Left colon (tissue), 2 donors: ENCODE measurements around the gene NOP9. TPM values are rescaled to one million over a fixed set of nuclear protein-coding genes. Genes with fewer than 3 reads are reported as not detected.
"Not testable (repeated sequence)": the region's sequence is repeated elsewhere in the genome, so short reads cannot be mapped to it uniquely, and the experiment has no call there.

Experiments
- ATAC-seq: fragments of 200-7000 bp; cut with Tn5 transposase; one replicate; pipeline ENCODE4 v1.9.1; 2020; ENCODE audit warnings: mild to moderate bottlenecking, moderate library complexity
- DNase-seq, 2 donors: peaks; one replicate each; pipeline ENCODE4 v3.0.0-alpha.2; 2020
- intact Hi-C, 2 donors: fragments of 100-400 bp; cut with DNase I in 1 of 2; cut with micrococcal nuclease in 1 of 2; formaldehyde crosslinking; loops; one replicate each; pipeline versions ENCODE4 v1.11.2 to v1.14.0; 2022; cut with DNase I, micrococcal nuclease
- total RNA-seq, 2 donors: library from RNA; stranded (reverse); fragmentation: NEBNext Ultra II Directional; extraction: Animal tissue kit (Norgen Biotek cat#: 25700); gene quantifications; one replicate each; pipeline ENCODE4 v1.2.1, GENCODE V29; 2021
- donor health status: DM: no; HTN: no; CAD: no.
- donor health status: DM: yes; HTN: yes; CAD: no.

Gene NOP9
- total RNA-seq, 2 donors from 2014 or later, result 24.4 to 26.0 TPM

DNA sequence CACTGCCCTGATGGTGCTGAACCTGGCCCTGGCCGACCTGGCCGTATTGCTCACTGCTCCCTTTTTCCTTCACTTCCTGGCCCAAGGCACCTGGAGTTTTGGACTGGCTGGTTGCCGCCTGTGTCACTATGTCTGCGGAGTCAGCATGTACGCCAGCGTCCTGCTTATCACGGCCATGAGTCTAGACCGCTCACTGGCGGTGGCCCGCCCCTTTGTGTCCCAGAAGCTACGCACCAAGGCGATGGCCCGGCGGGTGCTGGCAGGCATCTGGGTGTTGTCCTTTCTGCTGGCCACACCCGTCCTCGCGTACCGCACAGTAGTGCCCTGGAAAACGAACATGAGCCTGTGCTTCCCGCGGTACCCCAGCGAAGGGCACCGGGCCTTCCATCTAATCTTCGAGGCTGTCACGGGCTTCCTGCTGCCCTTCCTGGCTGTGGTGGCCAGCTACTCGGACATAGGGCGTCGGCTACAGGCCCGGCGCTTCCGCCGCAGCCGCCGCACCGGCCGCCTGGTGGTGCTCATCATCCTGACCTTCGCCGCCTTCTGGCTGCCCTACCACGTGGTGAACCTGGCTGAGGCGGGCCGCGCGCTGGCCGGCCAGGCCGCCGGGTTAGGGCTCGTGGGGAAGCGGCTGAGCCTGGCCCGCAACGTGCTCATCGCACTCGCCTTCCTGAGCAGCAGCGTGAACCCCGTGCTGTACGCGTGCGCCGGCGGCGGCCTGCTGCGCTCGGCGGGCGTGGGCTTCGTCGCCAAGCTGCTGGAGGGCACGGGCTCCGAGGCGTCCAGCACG, 16.4 kb downstream of the NOP9 start:
- DNase-seq (peak; percentile 68 to 78), ATAC-seq (peak; percentile 76)
- intact Hi-C loops, result no loop called here

GRCh38 chr14:24316597-24316950, 16.9 kb downstream of the NOP9 start:
- intact Hi-C loops, result no loop called here
- peak; percentile 13 for ATAC-seq
- DNase-seq, result no peak

GRCh38 chr14:24317141-24317928, 17.7 kb downstream of the NOP9 start:
- ATAC-seq (no peak), DNase-seq (no peak)
- intact Hi-C loops, result no loop called here

DNA sequence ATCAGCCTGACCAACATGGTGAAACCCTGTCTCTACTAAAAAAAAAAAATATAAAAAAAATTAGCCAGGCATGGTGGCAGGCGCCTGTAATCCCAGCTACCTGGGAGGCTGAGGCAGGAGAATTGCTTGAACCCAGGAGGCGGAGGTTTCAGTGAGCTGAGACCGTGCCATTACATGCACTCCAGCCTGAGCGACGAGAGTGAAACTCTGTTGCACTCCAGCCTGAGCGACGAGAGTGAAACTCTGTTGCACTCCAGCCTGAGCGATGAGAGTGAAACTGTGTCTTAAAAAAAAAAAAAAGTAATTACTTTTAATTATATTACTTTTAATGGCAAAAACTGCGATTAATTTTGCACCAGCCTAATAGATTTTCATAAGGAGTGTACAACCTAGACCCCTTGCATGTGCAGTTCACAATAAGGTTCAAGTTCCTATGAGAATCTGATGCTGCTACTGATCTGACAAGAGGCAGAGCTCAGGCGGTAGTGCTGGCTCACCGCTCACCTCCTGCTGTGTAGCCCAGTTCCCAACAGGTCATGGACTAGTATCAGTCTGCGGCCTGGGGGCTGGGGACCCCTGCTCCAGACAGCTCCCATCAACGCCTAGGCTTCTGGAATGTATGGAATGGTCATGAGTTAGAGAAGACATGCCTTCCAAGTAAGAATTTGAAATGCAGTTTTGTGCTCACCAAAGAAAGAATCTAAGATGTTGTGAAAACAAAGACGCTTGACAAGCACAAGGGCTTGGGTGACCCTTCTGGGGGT, 21.7 kb downstream of the NOP9 start:
- no peak for ATAC-seq
- peak in 1 of 2 donors; percentile 2 for DNase-seq
- intact Hi-C loops, result no loop called here

- no peak for DNase-seq
- ATAC-seq, result no peak
- intact Hi-C loops, result no loop called here
Observed at GRCh38 chr14:24322672-24323071, 23.0 kb downstream of the NOP9 start.

- no peak for ATAC-seq
- intact Hi-C loops, result no loop called here
- DNase-seq, result no peak
Observed at GRCh38 chr14:24323341-24323740, 23.7 kb downstream of the NOP9 start.

DNA sequence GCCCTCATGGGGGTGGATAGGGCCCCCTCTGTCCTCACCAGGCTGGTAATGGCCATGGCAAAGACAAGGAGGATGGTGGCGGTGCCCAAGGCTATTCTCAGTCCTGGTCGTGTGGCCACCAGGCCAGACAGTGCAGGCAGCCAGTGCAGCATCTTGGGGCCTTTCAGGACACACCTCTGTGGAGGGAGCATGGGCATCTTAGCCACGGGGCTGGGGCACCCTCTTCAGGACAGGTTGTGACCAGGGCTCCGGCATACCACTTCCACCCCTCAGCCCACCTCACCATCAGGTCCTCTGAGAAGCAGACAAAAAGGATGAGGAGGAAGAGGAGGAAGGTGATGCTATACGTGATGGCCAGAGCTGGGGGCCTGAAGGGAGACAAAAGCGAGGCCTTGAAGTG, 24.4 kb downstream of the NOP9 start:
- intact Hi-C loops, result no loop called here
- DNase-seq, result no peak
- ATAC-seq, result no peak

GRCh38 chr14:24325041-24325530, 25.4 kb downstream of the NOP9 start:
- no peak for ATAC-seq
- DNase-seq, result no peak
- intact Hi-C loops, result no loop called here

DNA sequence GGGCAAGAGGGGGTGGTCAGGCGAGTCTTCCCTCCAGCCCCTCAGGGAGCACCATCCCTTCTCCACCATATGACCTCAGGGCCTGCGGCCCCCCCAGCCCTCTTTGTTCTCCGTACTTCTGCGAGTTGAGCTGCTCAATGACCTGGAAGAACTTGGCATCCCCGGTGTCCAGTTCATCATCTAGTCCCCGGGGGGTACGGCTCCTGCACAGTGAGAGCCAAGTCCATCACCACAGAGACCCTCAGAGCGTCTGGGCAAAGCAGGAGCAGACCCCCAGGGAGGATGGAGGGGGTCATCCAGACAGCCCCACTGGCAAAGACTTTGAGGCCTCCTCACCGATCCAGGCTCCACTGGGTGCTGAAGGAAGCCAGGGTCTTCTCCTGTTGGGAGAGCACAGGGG, 26.3 kb downstream of the NOP9 start:
- intact Hi-C loops, result no loop called here
- DNase-seq (no peak), ATAC-seq (no peak)

- ATAC-seq (no peak), DNase-seq (no peak)
- intact Hi-C loops, result no loop called here
Observed at GRCh38 chr14:24327303-24327702, 27.7 kb downstream of the NOP9 start.

DNA sequence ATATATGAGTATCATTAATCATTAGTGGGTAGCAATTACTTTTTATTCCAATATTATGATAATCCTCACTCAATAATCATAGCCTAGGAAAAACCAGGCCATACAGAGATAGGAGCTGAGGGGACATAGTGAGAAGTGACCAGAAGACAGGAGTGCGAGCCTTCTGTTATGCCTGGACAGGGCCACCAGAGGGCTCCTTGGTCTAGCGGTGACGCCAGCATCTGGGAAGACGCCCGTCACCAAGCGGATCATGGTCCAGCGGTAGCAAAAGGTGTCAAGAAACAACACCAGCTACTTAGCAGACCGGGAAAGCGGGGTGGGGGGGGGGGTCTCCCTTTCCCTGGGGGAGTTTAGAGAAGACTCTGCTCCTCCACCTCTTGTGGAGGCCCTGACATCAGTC, 28.3 kb downstream of the NOP9 start:
- ATAC-seq, intact Hi-C loops: not testable (repeated sequence)
- peak in 1 of 2 donors; percentile 64 for DNase-seq

GRCh38 chr14:24329073-24329663, 29.5 kb downstream of the NOP9 start:
- ATAC-seq, result no peak
- intact Hi-C loops, result no loop called here
- DNase-seq, result no peak

DNA sequence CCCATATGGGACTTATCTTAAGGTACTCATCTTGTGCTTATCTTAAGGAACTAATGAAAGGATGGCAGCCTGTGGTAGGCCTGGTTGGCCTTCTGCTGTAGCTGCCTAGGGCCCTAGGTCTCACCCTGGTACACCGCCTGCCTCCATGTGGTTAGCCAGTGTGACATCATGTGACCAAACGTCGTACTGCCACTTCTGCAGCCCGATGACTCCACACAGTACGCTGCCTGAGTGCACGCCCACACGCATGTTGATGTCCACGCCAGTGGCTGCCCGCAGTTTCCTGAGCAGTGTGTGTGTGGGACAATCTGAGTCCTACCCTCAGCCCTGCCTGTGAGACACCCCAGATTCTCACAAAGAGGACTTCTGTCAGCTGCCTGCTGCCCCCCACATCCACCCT, 30.1 kb downstream of the NOP9 start:
- peak; percentile 46 to 70 for DNase-seq
- intact Hi-C loops, result loop anchor here in 1 of 2 donors (10.0 kb wide), 1 partner anchor 105 kb away; no protein-coding TSS in a partner anchor
- ATAC-seq, result no peak

DNA sequence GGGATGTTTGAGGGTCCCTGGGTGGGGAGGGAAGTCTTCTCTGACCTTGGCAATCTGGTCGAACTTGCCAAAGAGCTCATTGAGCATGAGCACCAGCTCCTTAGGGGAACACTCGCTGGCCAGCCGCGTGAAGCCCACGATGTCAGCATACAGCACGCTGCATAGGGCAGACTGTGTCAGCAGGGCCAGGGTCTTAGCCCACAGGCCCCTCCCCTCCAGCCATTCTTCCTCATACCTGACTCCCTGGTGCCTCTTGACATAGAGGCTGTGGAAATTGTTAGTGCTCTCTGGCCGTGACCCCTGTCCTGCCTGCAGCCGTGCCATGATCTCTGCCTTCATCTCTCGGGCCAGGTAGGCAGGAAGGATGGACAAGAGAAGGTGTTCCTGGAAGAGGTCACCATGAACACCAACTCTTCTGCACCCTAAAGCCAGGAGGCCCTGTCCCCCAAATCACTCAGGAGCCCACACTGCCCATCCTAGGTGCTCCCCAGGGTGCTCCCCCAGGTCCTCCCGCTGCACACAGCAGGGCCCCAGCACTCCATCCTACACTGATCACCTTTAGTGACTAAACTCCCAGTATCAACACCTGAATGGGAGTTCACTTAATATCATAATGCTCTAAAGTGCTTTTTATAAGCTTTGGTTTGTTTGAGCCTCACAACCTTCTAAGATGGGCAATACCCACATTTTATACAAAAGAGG, 31.5 kb downstream of the NOP9 start:
- ATAC-seq (no peak), DNase-seq (no peak)
- intact Hi-C loops, result loop anchor here in 1 of 2 donors (10.0 kb wide), 1 partner anchor 104 kb away; no protein-coding TSS in a partner anchor

GRCh38 chr14:24331731-24332267, 32.1 kb downstream of the NOP9 start:
- DNase-seq (peak in 1 of 2 donors; percentile 25), ATAC-seq (peak; percentile 1)
- intact Hi-C loops, result loop anchor here (2.0 to 10.0 kb wide), 2 partner anchors 99 to 103 kb away; no protein-coding TSS in a partner anchor

GRCh38 chr14:24332268-24332993, 32.8 kb downstream of the NOP9 start:
- intact Hi-C loops, result loop anchor here (2.0 to 10.0 kb wide), 2 partner anchors 98 to 102 kb away; no protein-coding TSS in a partner anchor
- ATAC-seq, result peak; percentile 67
- DNase-seq, result peak; percentile 74 to 83
